H1 (cell line): Measurements from ENCODE around the gene DNAJC27. TPM values are rescaled to one million over a fixed set of nuclear protein-coding genes. Genes with fewer than 3 reads are reported as not detected.

Experiments used
- CTCF ChIA-PET: fragments of 300-600 bp; sonication (Branson Sonifier 250); formaldehyde crosslinking; loops from one replicate; lab custom pipeline; 2021; ENCODE audit not compliant: partially characterized antibody; lab: Charles Lee
- POLR2A ChIA-PET: fragments of 300-600 bp; sonication (Branson Sonifier 250); formaldehyde crosslinking; loops from one replicate; lab custom pipeline; 2021; ENCODE audit warnings: inconsistent platforms; ENCODE audit not compliant: partially characterized antibody; lab: Charles Lee
- DNase-seq, 2 experiments: peaks; one replicate each; pipeline versions ENCODE4 v3.0.0 to v3.0.0-alpha.2; 2010 to 2022; ENCODE audit warnings: low spot score in 2 of 2, low read depth in 1 of 2, mixed read lengths in 1 of 2
- FAIRE-seq: peaks from 2 replicates; lab custom pipeline; 2011; peaks lifted over from hg19 to GRCh38; lab: Jason Lieb, UNC
- H2AFZ ChIP-seq: 2 replicates; pipeline ENCODE4 v1.8.1; 2012; ENCODE audit warnings: low read length, inconsistent platforms
- H2AK5ac ChIP-seq: 2 replicates; pipeline ENCODE4 v1.6.1; 2013; ENCODE audit warnings: low read depth, low read length
- H2BK120ac ChIP-seq: replicated peaks from 2 replicates; pipeline ENCODE3; 2013; ENCODE audit warnings: low read depth, low read length, inconsistent platforms
- H2BK12ac ChIP-seq: 2 replicates; pipeline ENCODE4 v1.6.1; 2013; ENCODE audit warnings: low read depth, low read length
- H2BK15ac ChIP-seq: 2 replicates; pipeline ENCODE4 v1.6.1; 2013; ENCODE audit warnings: low read length
- H2BK20ac ChIP-seq: 2 replicates; pipeline ENCODE4 v1.6.1; 2013; ENCODE audit warnings: low read length
- H2BK5ac ChIP-seq: 2 replicates; pipeline ENCODE4 v1.6.1; 2013; ENCODE audit warnings: low read depth, low read length
- H3K14ac ChIP-seq: 2 replicates; pipeline ENCODE4 v1.6.1; 2013; ENCODE audit warnings: inconsistent platforms; ENCODE audit not compliant: insufficient read length
- H3K18ac ChIP-seq: 2 replicates; pipeline ENCODE4 v1.6.1; 2013; ENCODE audit warnings: low read length; ENCODE audit errors: extremely low read depth
- H3K23ac ChIP-seq: 2 replicates; pipeline ENCODE4 v1.6.1; 2013; ENCODE audit warnings: inconsistent platforms; ENCODE audit not compliant: insufficient read length
- H3K23me2 ChIP-seq: 2 replicates; pipeline ENCODE4 v1.6.1; 2013; ENCODE audit warnings: low read depth, low read length
- H3K27ac ChIP-seq: 2 replicates; pipeline ENCODE4 v1.6.1; 2011; ENCODE audit warnings: low read depth, low read length, inconsistent platforms
- H3K27me3 ChIP-seq, 4 experiments: replicated peaks in 1 of 4; 1 replicate in 1 of 4; 2 replicates in 3 of 4; pipeline versions ENCODE4 v1.6.1 to v1.8.1; 2011 to 2013; ENCODE audit warnings: low read length in 3 of 4, mild to moderate bottlenecking in 3 of 4, inconsistent platforms in 2 of 4, mixed read lengths in 2 of 4, moderate library complexity in 1 of 4; ENCODE audit not compliant: control insufficient read depth in 3 of 4, insufficient read depth in 3 of 4; ENCODE audit errors: extremely low read depth in 1 of 4
- H3K36me3 ChIP-seq, 4 experiments: 2 replicates each; pipeline versions ENCODE4 v1.6.1 to v1.8.1; 2011 to 2013; ENCODE audit warnings: mild to moderate bottlenecking in 4 of 4, low read length in 3 of 4, moderate library complexity in 2 of 4, control low read depth in 1 of 4, inconsistent platforms in 1 of 4; ENCODE audit not compliant: insufficient read depth in 4 of 4, control insufficient read depth in 2 of 4
- H3K4ac ChIP-seq: replicated peaks from 2 replicates; pipeline ENCODE3; 2013; ENCODE audit warnings: low read length, low read depth, mixed read lengths, inconsistent platforms; ENCODE audit not compliant: insufficient read length
- H3K4me1 ChIP-seq, 4 experiments: replicated peaks in 1 of 4; 1 replicate in 1 of 4; 2 replicates in 3 of 4; pipeline versions ENCODE4 v1.6.1 to v1.8.1; 2011 to 2013; ENCODE audit warnings: low read length in 3 of 4, inconsistent platforms in 2 of 4, mixed read lengths in 1 of 4; ENCODE audit not compliant: insufficient read depth in 4 of 4, control insufficient read depth in 3 of 4
- H3K4me2 ChIP-seq, 2 experiments: 2 replicates each; pipeline versions ENCODE4 v1.6.1 to v1.8.1; 2011 to 2013; ENCODE audit warnings: low read depth in 2 of 2, low read length in 2 of 2, control low read depth in 1 of 2, inconsistent platforms in 1 of 2, mild to moderate bottlenecking in 1 of 2; ENCODE audit not compliant: insufficient read depth in 1 of 2
- H3K4me3 ChIP-seq, 4 experiments: fragments of 200-600, 300-600 bp in 1 of 4; sonication (generic), shearing (Covaris generic), sonication (Bioruptor Twin) in 1 of 4; 2 replicates each; pipeline versions ENCODE4 v1.5.1 to v1.8.1; 2011 to 2016; ENCODE audit warnings: low read length in 4 of 4, low read depth in 3 of 4, control low read depth in 2 of 4, inconsistent platforms in 2 of 4, mild to moderate bottlenecking in 2 of 4, mixed read lengths in 1 of 4, moderate library complexity in 1 of 4; ENCODE audit not compliant: insufficient read depth in 2 of 4; ENCODE audit errors: extremely low read depth in 1 of 4
- H3K56ac ChIP-seq: replicated peaks from 2 replicates; pipeline ENCODE3; 2013; ENCODE audit warnings: low read depth, mild to moderate bottlenecking, mixed read lengths, low read length, inconsistent platforms; ENCODE audit not compliant: insufficient read length
- H3K79me1 ChIP-seq: 2 replicates; pipeline ENCODE4 v1.6.1; 2013; ENCODE audit warnings: low read depth, low read length, control low read depth
- H3K79me2 ChIP-seq, 2 experiments: 2 replicates each; pipeline versions ENCODE4 v1.6.1 to v1.8.1; 2012 to 2013; ENCODE audit warnings: low read length in 2 of 2, mild to moderate bottlenecking in 2 of 2, inconsistent platforms in 1 of 2; ENCODE audit not compliant: insufficient read depth in 2 of 2, control insufficient read depth in 1 of 2
- H3K9ac ChIP-seq, 4 experiments: replicated peaks in 1 of 4; 1 replicate in 1 of 4; 2 replicates in 3 of 4; pipeline versions ENCODE4 v1.6.1 to v1.8.1; 2011 to 2013; ENCODE audit warnings: low read depth in 3 of 4, low read length in 3 of 4, control low read depth in 2 of 4, mild to moderate bottlenecking in 2 of 4, moderate library complexity in 2 of 4, inconsistent platforms in 1 of 4; ENCODE audit errors: extremely low read depth in 1 of 4
- H3K9me3 ChIP-seq, 2 experiments: 2 replicates each; pipeline versions ENCODE4 v1.6.1 to v1.8.1; 2012 to 2013; ENCODE audit warnings: mild to moderate bottlenecking in 2 of 2, moderate library complexity in 2 of 2, control low read depth in 1 of 2, inconsistent platforms in 1 of 2, low read depth in 1 of 2, low read length in 1 of 2, mixed read lengths in 1 of 2; ENCODE audit not compliant: insufficient read depth in 2 of 2
- H4K20me1 ChIP-seq, 2 experiments: replicated peaks in 1 of 2; 2 replicates each; pipeline versions ENCODE3 to v1.8.1; 2011 to 2013; ENCODE audit warnings: inconsistent platforms in 2 of 2, low read length in 2 of 2, mild to moderate bottlenecking in 1 of 2; ENCODE audit not compliant: insufficient read depth in 2 of 2, control insufficient read depth in 1 of 2
- H4K5ac ChIP-seq: 2 replicates; pipeline ENCODE4 v1.6.1; 2013; ENCODE audit warnings: low read length, low read depth, mixed read lengths, inconsistent platforms; ENCODE audit not compliant: insufficient read length
- H4K8ac ChIP-seq: 2 replicates; pipeline ENCODE4 v1.8.0; 2013; ENCODE audit warnings: mild to moderate bottlenecking, moderate library complexity, low read length, inconsistent platforms; ENCODE audit not compliant: insufficient read depth; ENCODE audit errors: extremely low read depth
- H4K91ac ChIP-seq: replicated peaks from 2 replicates; pipeline ENCODE3; 2013; ENCODE audit warnings: low read length, mixed read lengths, inconsistent platforms; ENCODE audit not compliant: insufficient read length
- ATF3 ChIP-seq: IDR thresholded peaks from 2 replicates; pipeline ENCODE4 v1.6.1; 2011; ENCODE audit warnings: low read depth, mild to moderate bottlenecking, low read length; ENCODE audit not compliant: insufficient read depth
- BCL11A ChIP-seq, 2 experiments: IDR thresholded peaks; one replicate each; pipeline ENCODE4 v1.6.1; 2011; ENCODE audit warnings: low read depth in 2 of 2, low read length in 2 of 2, mild to moderate bottlenecking in 2 of 2
- HDAC2 ChIP-seq, 2 experiments: fragments of 300-600 bp in 1 of 2; sonication (generic) in 1 of 2; IDR thresholded peaks; 2 replicates each; pipeline ENCODE4 v1.6.1; 2011 to 2012; ENCODE audit warnings: low read depth in 2 of 2, low read length in 2 of 2, mild to moderate bottlenecking in 2 of 2, moderate library complexity in 2 of 2, borderline replicate concordance in 1 of 2, inconsistent platforms in 1 of 2
- JUND ChIP-seq: IDR thresholded peaks from 2 replicates; pipeline ENCODE4 v1.6.1; 2011; ENCODE audit warnings: mild to moderate bottlenecking, improper control_type of control experiment, low read length
- SIN3A ChIP-seq, 2 experiments: IDR thresholded peaks in 1 of 2; conservative IDR thresholded peaks in 1 of 2; 2 replicates each; pipeline ENCODE4 v1.6.1; 2011 to 2012; ENCODE audit warnings: low read length in 2 of 2, improper control_type of control experiment in 1 of 2, low read depth in 1 of 2, mild to moderate bottlenecking in 1 of 2
- SRF ChIP-seq: IDR thresholded peaks from 2 replicates; pipeline ENCODE4 v1.6.1; 2011; ENCODE audit warnings: mild to moderate bottlenecking, low read depth, low read length, moderate library complexity
- TAF7 ChIP-seq: optimal IDR thresholded peaks from 2 replicates; pipeline ENCODE3; 2011; ENCODE audit warnings: low read depth, mild to moderate bottlenecking, inconsistent platforms, low read length, moderate library complexity, borderline replicate concordance
- WGBS, 2 experiments: shearing (Covaris generic) in 1 of 2; methylation state at CpG; one replicate each; pipeline versions ENCODE4 v1.1.6 to v1.1.7; 2013 to 2015; ENCODE audit warnings: low lambda C conversion rate in 2 of 2, mixed read lengths in 2 of 2, inconsistent platforms in 1 of 2, low coverage in 1 of 2, missing lambda C conversion rate in 1 of 2; ENCODE audit not compliant: insufficient replicate concordance in 2 of 2, insufficient coverage in 1 of 2, insufficient read length in 1 of 2; ENCODE audit errors: extremely low coverage in 1 of 2, missing lambda C conversion rate in 1 of 2; 5-methylcytosine and 5-hydroxymethylcytosine counted together
- polyA plus RNA-seq, 7 experiments: library from polyadenylated mRNA; depleted of rRNA in 3 of 7; stranded (reverse) in 5 of 7; unstranded in 2 of 7; fragments of >200 nt in 5 of 7; fragments of 200-250 nt in 2 of 7; gene quantifications; 1 replicate in 5 of 7; 2 replicates in 1 of 7; 4 replicates in 1 of 7; pipeline versions ENCODE4 v1.2.1 to v1.2.3, GENCODE V29; 2011 to 2013; ENCODE audit warnings: missing spikeins in 2 of 7, mixed read lengths in 2 of 7
- total RNA-seq: library from RNA; stranded (reverse); fragmentation: NEBNext Ultra II Directional; extraction: Animal tissue kit (Norgen Biotek cat#: 25700); gene quantifications from 2 replicates; pipeline ENCODE4 v1.2.1, GENCODE V29; 2021

The DNAJC27 gene
- total and polyA plus RNA-seq, 2 of the 8 experiments (the other 6 are each of a cell fraction or from before 2014, with no cell fraction given) = 1.4 to 4.5 TPM

GRCh38 chr2:24914713-24915112, 57.0 kb downstream of the DNAJC27 start:
- H3K4me3 ChIP-seq = no peak overlapping the region
- WGBS, 2 experiments = 88% methylated on average over 5 of the region's 5 CpGs; no CpG with 5 or more reads in 1 of the 2 experiments
- no peak overlapping the region for H3K9ac ChIP-seq
- H3K27ac ChIP-seq = no peak overlapping the region; the same call in 1 of the 2 replicates
- H3K79me2 ChIP-seq = peaks cover 0 to 9% of the 10 kb centered on the region in 2 experiments; a peak in 2 of 4 replicates
- peaks cover 0 to 3% (median 1%) of the 10 kb centered on the region in 4 experiments; a peak in 2 of 8 replicates for H3K36me3 ChIP-seq
- peaks cover 0 to 13% (median 3%) of the 10 kb centered on the region in 4 experiments; a peak in 5 of 7 replicates for H3K4me1 ChIP-seq
- DNase-seq (no peak), FAIRE-seq (no peak)
- H3K4me2 ChIP-seq = no peak overlapping the region
- peaks cover 15% of the 10 kb centered on the region for H3K79me1 ChIP-seq
- H3K18ac ChIP-seq = no peak overlapping the region
- no peak for TF ChIP-seq BCL11A (IDR thresholded peaks at IDR 0.05; ENCODE audit: low read depth in 2 of 2, low read length in 2 of 2)
- TF ChIP-seq ATF3 = no peak
- TF ChIP-seq SRF = no peak
- TF ChIP-seq TAF7 = no peak
- TF ChIP-seq SIN3A (conservative IDR thresholded peaks at IDR 0.05 in 1 of 2, IDR thresholded peaks at IDR 0.05 in 1 of 2; ENCODE audit: low read depth in 1 of 2, low read length in 2 of 2) = no peak
- TF ChIP-seq HDAC2 (IDR thresholded peaks at IDR 0.05; ENCODE audit: borderline replicate concordance in 1 of 2, low read depth in 2 of 2, low read length in 2 of 2) = no peak
- TF ChIP-seq JUND = no peak
- no peaks in the 10 kb centered on the region; the same call in 1 of the 2 replicates for H3K23me2 ChIP-seq
- no peak overlapping the region for H2AFZ ChIP-seq
- H3K4ac ChIP-seq = no peak overlapping the region
- H4K8ac ChIP-seq = no peak overlapping the region
- no peak overlapping the region for H2BK5ac ChIP-seq
- no peaks in the 10 kb centered on the region; a peak in 2 of 7 replicates for H3K27me3 ChIP-seq
- no peak overlapping the region for H2BK120ac ChIP-seq
- no peak overlapping the region for H2BK12ac ChIP-seq
- no peak overlapping the region for H3K23ac ChIP-seq
- H4K20me1 ChIP-seq = peaks cover 0 to 21% of the 10 kb centered on the region in 2 experiments
- no peak overlapping the region for H4K91ac ChIP-seq
- H4K5ac ChIP-seq = no peak overlapping the region
- ChIA-PET POLR2A (no interaction called here), CTCF (no interaction called here)
- no peak overlapping the region for H2BK15ac ChIP-seq
- H3K9me3 ChIP-seq = peaks cover 0 to 3% of the 10 kb centered on the region in 2 experiments; a peak in 1 of 4 replicates
- H3K56ac ChIP-seq = no peak overlapping the region
- H2AK5ac ChIP-seq = no peak overlapping the region
- H2BK20ac ChIP-seq = no peak overlapping the region
- H3K14ac ChIP-seq = no peak overlapping the region
